ENCODE results near the gene CAMSAP2. TPM values are rescaled to one million over a fixed set of nuclear protein-coding genes. Genes with fewer than 3 reads are reported as not detected.

The CAMSAP2 gene
- total and polyA plus RNA-seq, 2 experiments from 2014 or later, result 9.3 to 32.9 TPM

GRCh38 chr1:200846398-200846797, 107.7 kb downstream of the CAMSAP2 start:
- 87% methylated on average over 1 of the region's 1 CpG for WGBS (ENCODE audit: low lambda C conversion rate, missing lambda C conversion rate)

GRCh38 chr1:200849430-200849829, 110.7 kb downstream of the CAMSAP2 start:
- Histone ChIP-seq H3K27me3 (no peaks in the 10 kb centered on the region), H2AFZ (no peak overlapping the region), H3K4me1 (ENCODE audit: insufficient read depth) (no peaks in the 10 kb centered on the region), H3K4me2 (no peak overlapping the region), H3K9me3 (ENCODE audit: low read depth) (no peaks in the 10 kb centered on the region), H4K20me1 (ENCODE audit: insufficient read depth, poor library complexity, severe bottlenecking) (no peaks in the 10 kb centered on the region), H3K4me3 (no peak overlapping the region), H3K27ac (no peak overlapping the region), H3K79me2 (no peaks in the 10 kb centered on the region), H3K9me2 (replicated peaks; ENCODE audit: insufficient read depth) (no peaks in the 10 kb centered on the region), H3K36me3 (replicated peaks; ENCODE audit: insufficient read depth, low read depth) (peaks cover 4% of the 10 kb centered on the region)
- TF ChIP-seq EZH2 (IDR thresholded peaks at IDR 0.05; ENCODE audit: borderline replicate concordance) (no peak), CTCF (IDR thresholded peaks at IDR 0.05; ENCODE audit: poor library complexity) (no peak), EZH2phosphoT487 (IDR thresholded peaks at IDR 0.05; ENCODE audit: low read depth, severe bottlenecking, unreplicated experiment) (no peak)
- DNase-seq (ENCODE audit: low spot score), result no peak
- 94% methylated on average over 6 of the region's 6 CpGs for WGBS (ENCODE audit: low lambda C conversion rate, missing lambda C conversion rate)

More at GRCh38 chr1:200846398-200846797, 107.7 kb downstream of the CAMSAP2 start:
- H3K9me2 ChIP-seq (replicated peaks; ENCODE audit: insufficient read depth), result no peaks in the 10 kb centered on the region
- H3K36me3 ChIP-seq (replicated peaks; ENCODE audit: insufficient read depth, low read depth), result no peaks in the 10 kb centered on the region
- no peak overlapping the region for H3K4me2 ChIP-seq
- H3K79me2 ChIP-seq, result no peaks in the 10 kb centered on the region
- no peak overlapping the region for H3K4me3 ChIP-seq
- DNase-seq (ENCODE audit: low spot score), result no peak
- no peak for TF ChIP-seq EZH2 (IDR thresholded peaks at IDR 0.05; ENCODE audit: borderline replicate concordance)
- no peak for TF ChIP-seq EZH2phosphoT487 (IDR thresholded peaks at IDR 0.05; ENCODE audit: low read depth, severe bottlenecking, unreplicated experiment)
- no peak for TF ChIP-seq CTCF (IDR thresholded peaks at IDR 0.05; ENCODE audit: poor library complexity)
- no peaks in the 10 kb centered on the region for H4K20me1 ChIP-seq (ENCODE audit: insufficient read depth, poor library complexity, severe bottlenecking)
- no peaks in the 10 kb centered on the region for H3K27me3 ChIP-seq
- no peak overlapping the region for H3K27ac ChIP-seq
- H3K9me3 ChIP-seq (ENCODE audit: low read depth), result no peaks in the 10 kb centered on the region
- no peak overlapping the region for H2AFZ ChIP-seq
- H3K4me1 ChIP-seq (ENCODE audit: insufficient read depth), result no peaks in the 10 kb centered on the region

- DNase-seq (ENCODE audit: low spot score), result no peak
- H4K20me1 ChIP-seq (ENCODE audit: insufficient read depth, poor library complexity, severe bottlenecking), result no peaks in the 10 kb centered on the region
- no peak overlapping the region for H3K4me2 ChIP-seq
- no peak overlapping the region for H3K4me3 ChIP-seq
- H3K9me3 ChIP-seq (ENCODE audit: low read depth), result no peaks in the 10 kb centered on the region
- no peak for TF ChIP-seq CTCF (IDR thresholded peaks at IDR 0.05; ENCODE audit: poor library complexity)
- TF ChIP-seq EZH2 (IDR thresholded peaks at IDR 0.05; ENCODE audit: borderline replicate concordance), result no peak
- TF ChIP-seq EZH2phosphoT487 (IDR thresholded peaks at IDR 0.05; ENCODE audit: low read depth, severe bottlenecking, unreplicated experiment), result no peak
- H3K4me1 ChIP-seq (ENCODE audit: insufficient read depth), result no peaks in the 10 kb centered on the region
- H2AFZ ChIP-seq, result no peak overlapping the region
- H3K27ac ChIP-seq, result no peak overlapping the region
- no peaks in the 10 kb centered on the region for H3K79me2 ChIP-seq
- H3K9me2 ChIP-seq (replicated peaks; ENCODE audit: insufficient read depth), result no peaks in the 10 kb centered on the region
- peaks cover 4% of the 10 kb centered on the region for H3K36me3 ChIP-seq (replicated peaks; ENCODE audit: insufficient read depth, low read depth)
- H3K27me3 ChIP-seq, result no peaks in the 10 kb centered on the region
These were observed 111.9 kb downstream of the CAMSAP2 start for GRCh38 chr1:200850554-200850953.
